Common myeloid progenitor, CD34-positive (primary cell): ENCODE data around the gene RLN3.

ENCODE experiments used
- CTCF ChIA-PET: fragments of 350-600 bp; sonication (Branson Sonifier 250); formaldehyde crosslinking; loops from one replicate; lab custom pipeline; 2021; ENCODE audit warnings: antibody characterized with exemption; lab: Charles Lee
- POLR2A ChIA-PET: fragments of 350-600 bp; sonication (Branson Sonifier 250); formaldehyde crosslinking; loops from one replicate; lab custom pipeline; 2021; ENCODE audit warnings: antibody characterized with exemption; lab: Charles Lee
- DNase-seq, 3 donors: peaks; one replicate each; pipeline versions ENCODE4 v3.0.0 to v3.0.0-alpha.2; 2013
- H3K27ac ChIP-seq, 2 experiments: 1 replicate in 1 of 2; 2 replicates in 1 of 2; pipeline ENCODE4 v1.7.0; 2013; ENCODE audit warnings: inconsistent platforms in 2 of 2, low read length in 2 of 2, mild to moderate bottlenecking in 2 of 2, low read depth in 1 of 2, moderate library complexity in 1 of 2; ENCODE audit not compliant: severe bottlenecking in 2 of 2, insufficient read depth in 1 of 2, poor library complexity in 1 of 2
- H3K27me3 ChIP-seq, 5 experiments: replicated peaks in 2 of 5; 1 replicate in 3 of 5; 2 replicates in 2 of 5; pipeline versions ENCODE4 v1.6.1 to v1.7.0; 2013; ENCODE audit warnings: low read length in 4 of 5, mild to moderate bottlenecking in 2 of 5, moderate library complexity in 2 of 5, inconsistent platforms in 1 of 5; ENCODE audit not compliant: insufficient read depth in 5 of 5, control insufficient read depth in 4 of 5
- H3K36me3 ChIP-seq, 4 experiments: 1 replicate in 2 of 4; 2 replicates in 2 of 4; pipeline versions ENCODE4 v1.6.1 to v1.7.0; 2013; ENCODE audit warnings: low read length in 3 of 4, control low read depth in 1 of 4, mild to moderate bottlenecking in 1 of 4; ENCODE audit not compliant: control insufficient read depth in 4 of 4, insufficient read depth in 4 of 4
- H3K4me1 ChIP-seq, 4 experiments: 1 replicate in 3 of 4; 2 replicates in 1 of 4; pipeline versions ENCODE4 v1.6.1 to v1.7.1; 2013; ENCODE audit warnings: low read length in 3 of 4, mild to moderate bottlenecking in 3 of 4, control low read depth in 1 of 4, inconsistent platforms in 1 of 4, moderate library complexity in 1 of 4; ENCODE audit not compliant: control insufficient read depth in 4 of 4, insufficient read depth in 4 of 4; ENCODE audit errors: control extremely low read depth in 1 of 4
- H3K4me3 ChIP-seq, 7 experiments: 1 replicate in 4 of 7; 2 replicates in 3 of 7; pipeline versions ENCODE4 v1.5.1 to v1.7.0; 2013; ENCODE audit warnings: mild to moderate bottlenecking in 7 of 7, low read length in 6 of 7, moderate library complexity in 6 of 7, inconsistent platforms in 2 of 7, low read depth in 2 of 7, control low read depth in 1 of 7; ENCODE audit not compliant: insufficient read depth in 4 of 7, control insufficient read depth in 1 of 7; ENCODE audit errors: extremely low read depth in 1 of 7
- H3K9me3 ChIP-seq, 5 experiments: 1 replicate in 4 of 5; 2 replicates in 1 of 5; pipeline versions ENCODE4 v1.6.1 to v1.7.1; 2013; ENCODE audit warnings: low read length in 4 of 5, mild to moderate bottlenecking in 2 of 5, inconsistent platforms in 1 of 5, low read depth in 1 of 5, moderate library complexity in 1 of 5; ENCODE audit not compliant: control insufficient read depth in 4 of 5, insufficient read depth in 2 of 5; ENCODE audit errors: control extremely low read depth in 1 of 5
- WGBS: methylation state at CpG from one replicate; pipeline ENCODE4 v1.1.5; 2013; ENCODE audit not compliant: insufficient coverage; 5-methylcytosine and 5-hydroxymethylcytosine counted together

Gene RLN3

DNA sequence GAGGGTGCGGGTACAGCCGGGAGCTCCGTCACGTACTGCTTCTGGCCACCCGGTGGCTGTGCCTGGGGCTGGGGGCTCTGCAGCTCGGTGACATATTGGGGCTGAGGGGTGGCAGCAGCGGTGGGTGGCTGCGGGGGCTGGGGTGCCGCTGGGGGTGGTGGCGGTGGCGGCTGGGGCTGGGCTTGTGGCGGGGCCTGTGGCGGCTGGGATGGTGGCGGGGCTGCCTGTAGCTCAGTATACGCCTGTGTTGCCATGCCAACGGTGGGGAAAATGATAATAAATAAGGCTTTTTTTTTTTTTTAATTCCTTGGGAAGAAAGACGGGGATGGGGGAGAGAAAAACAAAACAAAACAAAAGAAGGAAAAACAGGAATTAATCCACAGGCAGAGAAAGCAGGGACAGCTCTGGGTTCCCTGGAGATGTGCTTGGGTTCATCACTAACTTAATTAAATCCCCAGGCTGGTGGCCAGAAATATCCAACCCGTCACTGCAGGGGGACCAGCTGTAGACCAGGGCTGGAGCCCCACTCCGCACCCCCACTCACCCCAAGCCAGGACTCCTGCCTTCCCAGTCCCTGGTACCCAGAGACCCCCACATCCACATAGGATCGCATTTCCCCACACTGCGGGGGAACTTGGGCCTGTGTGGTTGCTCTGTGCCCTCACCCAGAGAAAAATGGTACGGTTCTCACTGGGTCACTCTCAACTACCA, 34.2 kb upstream of the RLN3 start:
- DNase-seq: peak in 2 of 3 donors; percentile 59 to 68
- POLR2A ChIA-PET: interaction anchor here (0.6 to 0.7 kb wide), 2 partner anchors 43 to 47 kb away, joined by 3 to 4 read pairs; no protein-coding TSS in a partner anchor
- no peak overlapping the region for H3K4me3 ChIP-seq
- WGBS: 98% methylated on average over 9 of the region's 22 CpGs
- peaks cover 0 to 15% (median 8%) of the 10 kb centered on the region in 4 experiments for H3K4me1 ChIP-seq
- peaks cover 4 to 41% (median 26%) of the 10 kb centered on the region in 4 experiments for H3K36me3 ChIP-seq
- CTCF ChIA-PET: interaction anchor here (0.7 to 2.6 kb wide), 5 partner anchors 10 to 1906 kb away, joined by 3 to 14 read pairs (median 4); no protein-coding TSS in a partner anchor
- no peaks in the 10 kb centered on the region for H3K27me3 ChIP-seq
- peak overlapping the region in 1 of 2 experiments; percentile 54 for H3K27ac ChIP-seq
- peaks cover 0 to 5% (median 4%) of the 10 kb centered on the region in 5 experiments for H3K9me3 ChIP-seq

DNA sequence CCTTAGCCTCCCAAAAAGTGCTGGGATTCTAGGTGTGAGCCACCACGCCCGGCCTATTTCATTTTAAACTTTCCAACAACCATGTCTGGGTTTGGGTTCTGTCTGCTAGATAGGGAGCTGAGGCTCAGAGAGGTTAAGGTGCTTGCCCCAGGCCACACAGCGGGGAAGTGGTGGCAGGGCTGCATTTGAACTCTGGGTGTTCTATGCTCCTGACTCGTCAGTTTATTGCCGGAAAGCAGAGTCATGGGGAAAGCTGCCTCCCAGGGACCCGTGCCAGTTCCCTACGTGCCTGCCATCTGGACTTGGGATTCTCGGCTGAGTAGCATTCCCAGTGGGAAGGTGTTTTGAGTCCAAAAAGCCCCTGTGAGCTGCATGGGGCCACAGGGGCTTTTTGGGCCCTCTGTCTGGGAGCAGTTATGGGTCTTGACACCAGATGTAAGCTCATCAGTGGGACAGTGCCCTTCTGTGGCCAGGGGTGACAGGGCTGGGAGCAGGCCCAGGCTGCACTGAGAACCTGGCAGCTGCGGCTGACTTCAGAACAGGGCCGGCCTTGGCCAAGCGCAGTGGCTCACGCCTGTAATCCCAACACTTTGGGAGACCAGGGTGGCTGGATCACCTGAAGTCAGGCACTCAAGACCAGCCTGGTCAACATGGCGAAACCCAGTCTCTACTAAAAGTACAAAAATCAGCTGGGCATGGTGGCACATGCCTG, 32.8 kb upstream of the RLN3 start:
- no peak for DNase-seq
- peaks cover 0 to 2% (median under 1%) of the 10 kb centered on the region in 4 experiments for H3K4me1 ChIP-seq
- POLR2A ChIA-PET: no interaction called here
- peaks cover 0 to 10% (median 6%) of the 10 kb centered on the region in 5 experiments for H3K9me3 ChIP-seq
- no peak overlapping the region for H3K27ac ChIP-seq
- no peaks in the 10 kb centered on the region for H3K27me3 ChIP-seq
- H3K4me3 ChIP-seq: no peak overlapping the region
- peaks cover 5 to 40% (median 25%) of the 10 kb centered on the region in 4 experiments for H3K36me3 ChIP-seq
- CTCF ChIA-PET: interaction anchor here (1.0 to 2.6 kb wide), 2 partner anchors 9 to 35 kb away, joined by 3 to 14 read pairs; no protein-coding TSS in a partner anchor
- WGBS: 97% methylated on average over 11 of the region's 13 CpGs

DNA sequence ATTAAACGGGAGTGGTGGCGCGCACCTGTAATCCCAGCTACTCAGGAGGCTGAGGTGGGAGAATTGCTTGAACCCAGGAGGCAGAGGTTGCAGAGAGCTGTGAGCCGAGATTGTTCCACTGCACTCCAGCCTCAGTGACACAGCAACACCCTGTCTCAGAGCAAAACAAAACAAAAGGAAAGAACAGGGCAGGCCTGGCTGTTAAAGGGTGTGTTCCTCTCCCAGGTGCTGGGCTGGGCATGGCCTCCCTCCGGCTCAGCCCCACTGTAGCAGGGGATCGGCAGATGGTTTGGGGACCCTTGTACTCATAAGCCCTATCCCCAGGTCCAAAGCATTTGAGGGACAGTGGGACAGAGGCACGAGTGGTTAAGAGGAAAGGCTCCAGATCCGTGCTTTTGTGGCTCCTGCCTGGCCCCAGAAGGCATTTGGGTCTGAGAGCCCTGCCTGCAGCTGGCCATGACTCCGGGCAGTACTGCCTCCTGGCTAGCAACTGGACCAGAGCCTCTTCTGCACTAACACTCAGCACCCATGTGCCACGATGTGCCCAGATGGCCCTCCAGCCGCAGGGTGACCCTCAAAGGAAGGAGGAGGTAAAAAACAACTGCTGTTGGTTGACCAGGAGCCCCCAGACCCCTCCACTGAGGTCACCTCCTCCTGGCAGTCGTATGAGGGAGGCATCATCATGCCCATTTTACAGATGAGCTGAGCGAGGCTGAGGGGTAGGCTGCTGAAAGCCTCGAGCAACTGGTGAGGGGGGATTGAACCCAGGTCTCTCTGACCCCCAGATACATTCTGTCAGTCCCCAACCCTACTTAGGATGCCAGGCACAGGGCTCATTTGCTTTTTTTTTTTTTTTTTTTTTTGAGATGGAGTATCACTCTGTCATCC, 31.8 kb upstream of the RLN3 start:
- peaks cover 5 to 37% (median 24%) of the 10 kb centered on the region in 4 experiments for H3K36me3 ChIP-seq

DNA sequence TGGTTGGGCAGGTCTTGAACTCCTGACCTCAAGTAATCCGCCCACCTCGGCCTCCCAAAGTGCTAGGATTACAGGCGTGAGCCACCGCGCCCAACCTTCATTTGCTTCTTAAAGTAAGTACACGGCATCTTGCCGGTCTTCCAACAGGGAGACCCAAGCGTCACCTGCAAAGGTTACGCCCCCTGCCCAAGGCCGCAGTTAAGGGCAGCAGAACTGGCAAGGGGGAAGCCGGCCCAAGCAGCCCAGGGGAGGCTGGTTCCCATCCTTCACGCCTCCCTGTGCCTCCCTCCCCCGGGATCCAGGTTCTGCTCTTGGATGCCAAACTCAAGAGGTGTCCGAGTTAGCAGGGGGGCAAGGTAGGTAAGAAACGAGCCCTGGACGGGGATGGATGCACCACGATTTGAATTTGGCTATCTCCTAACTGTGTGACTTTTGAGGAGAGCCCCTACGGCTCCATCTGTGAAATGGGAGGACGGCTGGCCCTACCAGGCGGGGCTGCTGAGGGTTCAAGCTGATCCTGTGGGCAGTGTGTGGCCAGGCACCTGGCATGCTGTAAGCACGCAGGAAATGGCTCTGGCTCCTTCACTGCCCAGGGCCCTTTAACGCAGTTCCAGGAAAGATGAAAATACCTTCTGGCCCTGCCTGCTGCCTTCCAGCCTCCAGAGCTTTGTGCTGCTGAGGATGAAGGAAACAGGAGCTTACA, 30.9 kb upstream of the RLN3 start:
- Histone ChIP-seq H3K36me3 (peaks cover 5 to 30% (median 18%) of the 10 kb centered on the region in 4 experiments), H3K4me3 (no peak overlapping the region), H3K4me1 (peaks cover 0 to 16% (median 14%) of the 10 kb centered on the region in 4 experiments), H3K9me3 (peaks cover 0 to 10% (median 6%) of the 10 kb centered on the region in 5 experiments), H3K27me3 (no peaks in the 10 kb centered on the region), H3K27ac (no peak overlapping the region)
- no peak for DNase-seq
- ChIA-PET POLR2A (no interaction called here), CTCF (interaction anchor here (1.0 to 2.2 kb wide), 2 partner anchors 8 to 10 kb away, joined by 3 to 11 read pairs; no protein-coding TSS in a partner anchor)
- 92% methylated on average over 18 of the region's 22 CpGs for WGBS

More for the DNA sequence above, 31.8 kb upstream of the RLN3 start:
- ChIA-PET POLR2A (no interaction called here), CTCF (interaction anchor here (1.0 kb wide), 2 partner anchors 11 to 36 kb away, joined by 3 read pairs; no protein-coding TSS in a partner anchor)
- Histone ChIP-seq H3K27me3 (no peaks in the 10 kb centered on the region), H3K27ac (no peak overlapping the region), H3K4me3 (no peak overlapping the region), H3K4me1 (peaks cover 0 to 8% (median 5%) of the 10 kb centered on the region in 4 experiments), H3K9me3 (peaks cover 0 to 10% (median 6%) of the 10 kb centered on the region in 5 experiments)
- DNase-seq: no peak
- 100% methylated on average over 6 of the region's 14 CpGs for WGBS

DNA sequence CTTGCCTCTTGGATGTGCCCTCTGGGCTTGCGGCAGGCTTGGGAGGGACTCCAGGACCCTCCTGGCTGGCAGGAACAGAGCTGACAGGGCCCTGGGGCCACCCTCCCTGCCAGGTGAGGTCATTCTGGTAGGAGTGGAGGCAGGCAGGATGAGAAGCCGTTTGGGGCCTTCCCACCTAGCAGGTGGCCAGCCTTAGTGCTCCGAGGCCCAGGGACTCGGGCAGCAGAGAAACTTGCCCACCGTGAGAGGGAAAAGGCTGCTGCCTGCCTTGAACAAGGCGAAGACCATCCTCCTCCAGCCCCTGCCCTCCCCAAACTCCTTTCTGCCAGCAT, 30.4 kb upstream of the RLN3 start:
- Histone ChIP-seq H3K9me3 (peaks cover 0 to 10% (median 6%) of the 10 kb centered on the region in 5 experiments), H3K4me3 (no peak overlapping the region), H3K36me3 (peaks cover 5 to 25% (median 14%) of the 10 kb centered on the region in 4 experiments), H3K4me1 (peaks cover 1 to 20% (median 19%) of the 10 kb centered on the region in 4 experiments), H3K27ac (no peak overlapping the region), H3K27me3 (no peaks in the 10 kb centered on the region)
- 100% methylated on average over 5 of the region's 6 CpGs for WGBS
- ChIA-PET CTCF (interaction anchor here (2.2 kb wide), 1 partner anchor 9 kb away, joined by 11 read pairs; no protein-coding TSS in a partner anchor), POLR2A (no interaction called here)
- no peak for DNase-seq

DNA sequence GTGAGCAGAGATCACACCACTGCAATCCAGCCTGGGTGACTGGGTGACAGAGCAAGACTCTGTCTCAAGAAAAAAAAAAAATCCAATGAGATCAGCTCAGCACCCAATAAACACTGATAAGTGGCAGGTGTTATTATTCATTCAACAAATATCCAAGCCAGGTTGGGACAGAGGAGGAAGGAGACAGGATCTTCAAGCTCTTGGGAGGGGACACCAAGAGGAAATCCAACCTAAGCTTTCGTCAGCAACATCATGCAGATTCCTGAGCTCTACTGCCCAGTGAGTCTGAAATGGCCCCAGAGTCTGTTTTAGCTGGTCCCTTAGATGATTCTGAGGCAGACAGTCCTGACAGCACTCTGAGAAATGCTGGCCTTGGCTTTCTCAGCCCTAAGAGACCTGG, 29.5 kb upstream of the RLN3 start:
- ChIA-PET POLR2A (no interaction called here), CTCF (interaction anchor here (0.6 to 2.8 kb wide), 5 partner anchors 10 to 45 kb away, joined by 3 to 11 read pairs (median 8); no protein-coding TSS in a partner anchor)
- peaks cover 0 to 10% (median 6%) of the 10 kb centered on the region in 5 experiments for H3K9me3 ChIP-seq
- peaks cover 5 to 25% (median 11%) of the 10 kb centered on the region in 4 experiments for H3K36me3 ChIP-seq
- DNase-seq: no peak
- H3K4me3 ChIP-seq: no peak overlapping the region
- H3K4me1 ChIP-seq: peaks cover 6 to 28% (median 27%) of the 10 kb centered on the region in 4 experiments
- no peaks in the 10 kb centered on the region for H3K27me3 ChIP-seq
- no peak overlapping the region for H3K27ac ChIP-seq
- 100% methylated on average over 1 of the region's 1 CpG for WGBS
